ENCODE results near the gene ELOF1. TPM values are rescaled to one million over a fixed set of nuclear protein-coding genes. Genes with fewer than 3 reads are reported as not detected.

Gene ELOF1
- total RNA-seq, 6 experiments from 2014 or later = 72.3 to 85.5 (median 78.7) TPM

DNA sequence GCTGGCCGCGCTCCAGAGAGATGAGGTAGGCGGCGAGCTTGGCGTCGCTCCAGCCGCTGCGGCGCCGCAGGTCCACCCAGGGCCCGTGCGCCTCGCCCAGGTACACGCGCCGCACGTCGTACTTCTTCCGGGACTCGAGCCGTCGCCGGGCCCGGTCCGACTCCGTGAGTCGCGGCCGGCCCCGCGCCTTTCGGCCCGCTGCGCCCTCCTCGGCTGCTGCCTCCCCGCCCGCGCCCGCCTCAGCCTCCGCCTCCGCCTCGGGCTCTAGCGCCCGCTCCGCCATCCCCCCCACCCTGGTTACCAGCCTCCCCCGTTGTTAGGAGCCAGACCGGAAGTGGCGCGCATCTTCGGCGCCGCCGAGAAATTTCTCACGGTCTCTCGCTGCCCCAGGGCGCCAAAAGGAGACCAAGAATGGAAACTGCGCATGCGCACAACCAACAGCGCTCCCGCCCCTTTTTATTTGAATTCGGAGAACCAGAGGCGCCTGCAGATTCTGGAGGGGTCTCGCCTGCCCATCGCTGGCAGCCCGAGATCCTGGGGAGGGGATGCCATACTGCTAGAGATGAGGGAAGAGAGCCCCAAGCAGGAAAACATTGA lies 53.4 kb downstream of the ELOF1 start, which contains the start of gene ZNF653:
TSS of gene ZNF653 (minus strand) at position 336 of the 597 bp plus-strand sequence. CDS start at position 283, 53 bp downstream.
- peak; percentile 91 for DNase-seq
- peak within 1 kb of the TSS; percentile 86 for H3K4me3 Mint-ChIP-seq
- TF ChIP-seq, protein P1, sequence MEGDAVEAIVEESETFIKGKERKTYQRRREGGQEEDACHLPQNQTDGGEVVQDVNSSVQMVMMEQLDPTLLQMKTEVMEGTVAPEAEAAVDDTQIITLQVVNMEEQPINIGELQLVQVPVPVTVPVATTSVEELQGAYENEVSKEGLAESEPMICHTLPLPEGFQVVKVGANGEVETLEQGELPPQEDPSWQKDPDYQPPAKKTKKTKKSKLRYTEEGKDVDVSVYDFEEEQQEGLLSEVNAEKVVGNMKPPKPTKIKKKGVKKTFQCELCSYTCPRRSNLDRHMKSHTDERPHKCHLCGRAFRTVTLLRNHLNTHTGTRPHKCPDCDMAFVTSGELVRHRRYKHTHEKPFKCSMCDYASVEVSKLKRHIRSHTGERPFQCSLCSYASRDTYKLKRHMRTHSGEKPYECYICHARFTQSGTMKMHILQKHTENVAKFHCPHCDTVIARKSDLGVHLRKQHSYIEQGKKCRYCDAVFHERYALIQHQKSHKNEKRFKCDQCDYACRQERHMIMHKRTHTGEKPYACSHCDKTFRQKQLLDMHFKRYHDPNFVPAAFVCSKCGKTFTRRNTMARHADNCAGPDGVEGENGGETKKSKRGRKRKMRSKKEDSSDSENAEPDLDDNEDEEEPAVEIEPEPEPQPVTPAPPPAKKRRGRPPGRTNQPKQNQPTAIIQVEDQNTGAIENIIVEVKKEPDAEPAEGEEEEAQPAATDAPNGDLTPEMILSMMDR (IDR thresholded peaks at IDR 0.05) = no peak
- no peaks in the 10 kb centered on the region for H3K9me3 Mint-ChIP-seq
- H3K27me3 Mint-ChIP-seq (ENCODE audit: insufficient read depth) = peaks cover 6% of the 10 kb centered on the region; the same call in 1 of the 2 replicates
- peak within 1 kb of the TSS; percentile 85 for H3K27ac Mint-ChIP-seq
- H3K36me3 Mint-ChIP-seq (ENCODE audit: low read depth) = peaks cover 10% of the 10 kb centered on the region; the same call in 1 of the 2 replicates
- H3K4me1 Mint-ChIP-seq (ENCODE audit: low read depth) = peaks cover 8% of the 10 kb centered on the region

DNA sequence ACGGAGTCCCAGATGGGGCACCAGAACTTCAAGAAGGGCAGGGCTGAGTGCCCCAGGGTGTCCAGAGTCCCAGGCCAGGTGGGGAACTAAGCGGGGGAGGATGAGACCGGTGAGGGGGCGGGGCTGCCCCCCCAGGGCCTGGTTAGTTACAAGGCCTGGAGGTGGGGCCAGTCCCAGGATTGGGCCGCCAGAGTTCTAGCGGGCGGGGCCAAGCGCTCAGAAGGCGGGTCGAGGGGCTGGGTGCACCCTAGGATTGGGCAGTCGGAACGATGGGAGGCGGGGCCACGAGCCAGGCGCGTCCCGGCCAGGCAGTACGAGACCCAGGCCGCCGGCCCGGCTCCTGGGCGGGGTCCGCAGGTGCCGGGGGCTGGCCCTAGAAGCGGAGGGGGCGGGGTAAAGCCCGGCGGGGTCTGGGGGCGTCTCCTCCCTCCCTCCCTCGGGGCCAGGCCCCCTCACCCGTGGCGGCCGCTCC lies 54.0 kb downstream of the ELOF1 start:
- peak overlapping the region; percentile 86 for H3K4me3 Mint-ChIP-seq
- H3K4me1 Mint-ChIP-seq (ENCODE audit: low read depth) = peaks cover 8% of the 10 kb centered on the region
- TF ChIP-seq, protein P1 (IDR thresholded peaks at IDR 0.05) = no peak
- H3K36me3 Mint-ChIP-seq (ENCODE audit: low read depth) = peaks cover 11% of the 10 kb centered on the region
- DNase-seq = peak; percentile 92
- peaks cover 6% of the 10 kb centered on the region; the same call in 1 of the 2 replicates for H3K27me3 Mint-ChIP-seq (ENCODE audit: insufficient read depth)
- H3K27ac Mint-ChIP-seq = peak overlapping the region; percentile 79
- no peaks in the 10 kb centered on the region for H3K9me3 Mint-ChIP-seq

DNA sequence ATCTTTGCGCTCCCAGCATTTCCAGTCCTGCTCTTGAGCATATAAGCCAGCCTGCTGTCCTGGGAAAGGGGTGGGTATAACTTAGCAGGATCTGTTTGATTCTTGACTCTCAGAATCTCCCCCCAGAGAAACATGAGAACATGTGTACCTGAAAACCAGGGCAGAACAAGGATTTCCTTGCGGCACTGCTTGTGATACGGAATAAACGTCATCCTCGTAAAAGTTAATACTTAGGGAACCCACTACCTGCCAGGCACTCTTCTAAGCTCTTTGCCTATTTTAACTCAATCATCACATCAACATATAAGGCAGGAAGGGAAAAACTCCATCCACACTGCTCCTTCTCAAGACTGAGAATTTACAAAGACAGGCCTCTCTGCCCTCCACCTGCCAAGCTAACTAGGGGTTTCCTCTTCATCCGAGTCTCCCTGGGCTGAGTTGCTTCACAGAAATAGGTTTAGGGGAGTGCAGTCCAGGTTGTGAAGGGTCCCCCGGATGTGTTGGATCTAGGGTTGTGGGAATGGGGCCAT lies 54.5 kb downstream of the ELOF1 start:
- TF ChIP-seq, protein P1 (IDR thresholded peaks at IDR 0.05) = no peak
- Mint-ChIP-seq H3K36me3 (ENCODE audit: low read depth) (peaks cover 11% of the 10 kb centered on the region), H3K9me3 (no peaks in the 10 kb centered on the region), H3K4me3 (peak overlapping the region; percentile 86), H3K4me1 (ENCODE audit: low read depth) (peaks cover 8% of the 10 kb centered on the region), H3K27ac (peak overlapping the region; percentile 79), H3K27me3 (ENCODE audit: insufficient read depth) (peaks cover 6% of the 10 kb centered on the region; the same call in 1 of the 2 replicates)
- DNase-seq = no peak

Other genes with a start within 250 kb of the ELOF1 start
- 10 to 100 TPM in 2 of 6 experiments, 1 to 10 TPM in 4; 6.7 to 11.1 (median 8.7) TPM for gene RAB3D, start 219.6 kb downstream of the ELOF1 start, total RNA-seq (2021; fragmentation: NEBNext Ultra II Directional; extraction: Animal tissue kit (Norgen Biotek cat#: 25700))
- gene TMEM205, start 213.0 kb downstream of the ELOF1 start, total RNA-seq (2021; fragmentation: NEBNext Ultra II Directional; extraction: Animal tissue kit (Norgen Biotek cat#: 25700)) = 10 to 100 TPM; 36.9 to 51.8 (median 46.5) TPM
- gene CCDC159, start 212.7 kb downstream of the ELOF1 start, total RNA-seq (2021; fragmentation: NEBNext Ultra II Directional; extraction: Animal tissue kit (Norgen Biotek cat#: 25700)) = 10 to 100 TPM in 4 of 6 experiments, 1 to 10 TPM in 2; 7.7 to 11.8 (median 10.4) TPM
- 10 to 100 TPM; 52.4 to 82.2 (median 59.7) TPM for gene PLPPR2, start 203.8 kb downstream of the ELOF1 start, total RNA-seq (2021; fragmentation: NEBNext Ultra II Directional; extraction: Animal tissue kit (Norgen Biotek cat#: 25700))
- gene SWSAP1, start 184.6 kb downstream of the ELOF1 start, total RNA-seq (2021; fragmentation: NEBNext Ultra II Directional; extraction: Animal tissue kit (Norgen Biotek cat#: 25700)) = 1 to 10 TPM; 1.2 to 2.2 (median 1.6) TPM
- 1 to 10 TPM; 6.1 to 8.3 (median 7.1) TPM for gene EPOR, start 174.9 kb downstream of the ELOF1 start, total RNA-seq (2021; fragmentation: NEBNext Ultra II Directional; extraction: Animal tissue kit (Norgen Biotek cat#: 25700))
- gene RGL3, start 139.9 kb downstream of the ELOF1 start, total RNA-seq (2021; fragmentation: NEBNext Ultra II Directional; extraction: Animal tissue kit (Norgen Biotek cat#: 25700)) = 10 to 100 TPM in 1 of 6 experiments, 1 to 10 TPM in 5; 7.3 to 11.7 (median 8.9) TPM
- 1 to 10 TPM in 1 of 6 experiments, under 1 TPM in 4, not detected in 1; 0.16 to 1.1 (median 0.60) TPM for gene ODAD3, start 124.1 kb downstream of the ELOF1 start, total RNA-seq (2021; fragmentation: NEBNext Ultra II Directional; extraction: Animal tissue kit (Norgen Biotek cat#: 25700))
- 100 to 1,000 TPM; 367 to 460 (median 388) TPM for gene PRKCSH, start 123.6 kb downstream of the ELOF1 start, total RNA-seq (2021; fragmentation: NEBNext Ultra II Directional; extraction: Animal tissue kit (Norgen Biotek cat#: 25700))
- gene ELAVL3, start 78.2 kb downstream of the ELOF1 start, total RNA-seq (2021; fragmentation: NEBNext Ultra II Directional; extraction: Animal tissue kit (Norgen Biotek cat#: 25700)) = not detected
- gene ZNF653, start 53.4 kb downstream of the ELOF1 start, total RNA-seq (2021; fragmentation: NEBNext Ultra II Directional; extraction: Animal tissue kit (Norgen Biotek cat#: 25700)) = 1 to 10 TPM; 4.7 to 6.3 (median 5.3) TPM
- 10 to 100 TPM; 17.5 to 24.9 (median 19.9) TPM for gene ECSIT, start 30.1 kb downstream of the ELOF1 start, total RNA-seq (2021; fragmentation: NEBNext Ultra II Directional; extraction: Animal tissue kit (Norgen Biotek cat#: 25700))
- 1 to 10 TPM; 6.5 to 9.3 (median 8.0) TPM for gene CNN1, start 20.4 kb downstream of the ELOF1 start, total RNA-seq (2021; fragmentation: NEBNext Ultra II Directional; extraction: Animal tissue kit (Norgen Biotek cat#: 25700))
- 1 to 10 TPM; 1.5 to 2.8 (median 2.3) TPM for gene ACP5, start 18.4 kb upstream of the ELOF1 start, total RNA-seq (2021; fragmentation: NEBNext Ultra II Directional; extraction: Animal tissue kit (Norgen Biotek cat#: 25700))
- 1 to 10 TPM; 5.7 to 8.7 (median 7.5) TPM for gene ZNF627, start 38.3 kb upstream of the ELOF1 start, total RNA-seq (2021; fragmentation: NEBNext Ultra II Directional; extraction: Animal tissue kit (Norgen Biotek cat#: 25700))
- 1 to 10 TPM; 3.4 to 4.7 (median 4.1) TPM for gene ZNF823, start 179.7 kb upstream of the ELOF1 start, total RNA-seq (2021; fragmentation: NEBNext Ultra II Directional; extraction: Animal tissue kit (Norgen Biotek cat#: 25700))
- 1 to 10 TPM; 4.0 to 5.4 (median 4.7) TPM for gene ZNF441, start 207.8 kb upstream of the ELOF1 start, total RNA-seq (2021; fragmentation: NEBNext Ultra II Directional; extraction: Animal tissue kit (Norgen Biotek cat#: 25700))
- gene ZNF491, start 239.3 kb upstream of the ELOF1 start, total RNA-seq (2021; fragmentation: NEBNext Ultra II Directional; extraction: Animal tissue kit (Norgen Biotek cat#: 25700)) = 1 to 10 TPM; 1.3 to 2.4 (median 1.5) TPM